HG03558 (cell line): Measurements from ENCODE around the gene WIZ.
A peak's percentile ranks its signal among the peaks of the same experiment; 100 is the strongest.

Experiments used
- ATAC-seq: cut with Tn5 transposase; IDR thresholded peaks from one replicate; pipeline ENCODE4 v1.9.1; 2021; ENCODE audit warnings: moderate number of reproducible peaks; ENCODE audit not compliant: unreplicated experiment; ENCODE audit errors: extremely low read depth

Gene WIZ

DNA sequence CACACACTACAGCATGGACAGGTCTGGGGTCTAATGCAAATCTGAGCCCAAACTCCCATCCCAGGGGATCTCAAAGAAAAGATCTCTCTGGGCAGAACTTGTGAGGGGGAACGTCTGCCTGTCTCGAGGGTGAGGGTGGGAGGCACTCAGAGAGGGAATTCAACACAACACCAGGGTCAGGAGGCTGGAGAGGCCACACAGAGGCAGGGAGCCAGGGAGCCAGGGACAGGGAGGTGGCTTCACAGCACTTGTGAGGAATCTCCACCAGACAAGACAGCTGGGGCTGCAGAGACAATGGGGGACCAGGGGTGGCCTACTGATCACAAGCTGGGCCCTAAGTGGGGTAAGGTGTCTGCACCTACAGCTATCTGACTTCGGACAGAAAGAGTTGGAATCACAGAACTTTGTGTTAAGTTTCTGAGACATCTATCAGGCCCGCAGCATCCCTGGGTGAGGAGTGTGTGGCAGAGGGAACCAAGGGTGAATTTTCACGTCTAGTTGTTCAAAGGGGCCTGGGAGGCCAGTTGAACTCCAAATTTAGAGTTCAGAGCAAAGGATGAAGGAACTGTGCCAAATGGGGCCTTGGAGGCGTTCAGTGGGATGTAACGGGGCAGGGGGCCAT lies 18.2 kb downstream of the WIZ start:
- ATAC-seq, result no peak

DNA sequence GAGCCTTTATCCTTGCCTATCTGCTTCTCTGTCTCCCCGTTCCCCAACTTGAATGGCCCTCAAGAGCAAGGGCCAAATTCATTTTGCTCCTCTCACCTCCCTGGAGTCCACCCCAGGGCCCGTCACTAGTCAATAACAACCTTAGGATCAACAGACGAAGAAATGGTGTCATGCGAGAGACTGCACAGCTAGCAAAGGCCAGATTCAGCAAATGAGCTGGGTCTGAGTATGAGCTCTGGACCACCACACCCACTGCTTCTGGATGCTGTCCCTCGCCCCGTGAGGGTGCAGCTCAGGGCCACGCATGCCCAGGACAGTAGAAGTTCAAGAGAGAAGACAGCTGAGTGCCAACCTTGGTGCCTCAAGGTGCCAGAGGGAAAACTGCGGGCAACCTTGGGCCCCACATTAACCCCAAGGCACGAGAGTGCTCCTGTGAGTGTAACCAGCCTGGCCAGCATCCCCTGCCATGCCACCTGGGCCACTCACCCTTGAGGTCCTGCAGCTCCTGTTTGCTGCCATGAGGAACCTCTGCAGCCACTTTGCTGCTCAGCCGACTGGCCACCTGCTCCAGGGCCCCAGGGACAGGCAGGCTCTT lies 19.1 kb downstream of the WIZ start:
- no peak for ATAC-seq

DNA sequence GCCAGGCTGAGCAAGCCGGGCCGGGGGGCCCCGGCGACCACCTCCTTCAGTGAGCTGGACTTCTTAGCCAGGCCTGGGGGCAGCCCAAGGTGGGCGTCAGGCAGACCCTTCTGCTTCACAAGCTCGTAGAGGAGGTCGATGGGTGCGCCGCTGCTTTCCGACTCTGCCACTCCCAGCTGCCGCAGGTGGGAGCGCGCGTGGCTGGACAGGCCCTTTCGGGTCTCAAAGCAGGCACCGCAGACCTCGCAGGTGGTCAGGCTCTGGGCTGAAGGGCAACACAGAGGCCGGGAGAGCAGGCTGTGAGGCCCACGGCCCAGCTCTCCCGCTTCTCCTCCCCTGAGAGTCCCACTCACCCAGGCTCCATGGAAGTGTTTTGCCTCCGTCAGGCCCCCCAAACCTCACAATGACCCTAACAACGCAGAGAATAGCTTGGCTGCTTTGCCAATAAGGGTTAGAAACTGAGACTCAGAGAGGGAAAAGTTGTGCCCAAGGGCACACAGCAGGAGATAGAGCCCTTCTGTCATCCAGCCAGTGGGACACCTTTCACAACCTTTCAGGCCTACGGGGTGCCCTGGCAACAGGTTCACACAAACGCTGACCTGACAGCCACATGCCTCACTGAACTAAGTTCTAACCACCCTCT lies 19.8 kb downstream of the WIZ start:
- ATAC-seq, result no peak

DNA sequence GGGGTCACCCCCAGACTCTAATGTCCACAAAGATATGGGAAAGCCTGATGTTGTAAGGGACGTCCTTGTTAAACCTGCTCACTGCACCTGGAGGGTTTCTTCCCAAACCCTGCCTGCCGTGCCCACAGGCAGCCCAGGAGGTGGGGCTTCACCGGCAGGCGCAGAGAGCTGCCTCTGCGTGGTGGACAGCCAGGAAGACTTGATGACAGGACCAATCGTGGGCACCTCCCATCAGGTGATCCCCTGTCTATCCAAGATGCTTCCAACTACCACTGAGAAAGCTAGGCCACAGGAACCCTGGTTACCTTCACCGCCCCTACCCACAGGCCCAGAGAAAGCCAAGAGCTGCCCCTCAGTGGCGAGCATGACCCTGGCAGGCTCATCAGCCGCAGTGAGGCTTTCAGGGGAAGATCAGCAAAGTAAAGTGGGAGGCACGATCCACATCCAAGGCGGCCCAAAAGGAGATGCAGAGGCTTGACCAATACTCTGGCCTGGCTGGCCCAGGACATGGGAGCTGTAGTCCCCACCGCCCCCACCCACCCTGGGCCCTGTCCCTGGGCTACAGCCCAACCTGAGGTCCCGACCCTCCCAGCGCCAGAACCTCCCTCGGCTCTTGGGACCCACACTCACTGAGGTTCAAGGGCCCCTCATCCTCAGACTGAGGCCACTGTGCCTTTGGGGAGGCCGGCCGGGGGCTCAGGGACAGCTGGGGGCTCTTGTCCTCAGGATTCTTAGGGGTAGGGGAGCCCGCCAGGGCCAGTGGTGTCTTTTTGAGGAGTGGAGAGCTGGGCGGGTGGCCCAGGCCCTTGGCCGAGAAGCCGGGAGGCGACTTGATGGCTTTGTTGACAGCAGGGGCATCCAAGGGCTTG lies 20.6 kb downstream of the WIZ start:
- no peak for ATAC-seq

DNA sequence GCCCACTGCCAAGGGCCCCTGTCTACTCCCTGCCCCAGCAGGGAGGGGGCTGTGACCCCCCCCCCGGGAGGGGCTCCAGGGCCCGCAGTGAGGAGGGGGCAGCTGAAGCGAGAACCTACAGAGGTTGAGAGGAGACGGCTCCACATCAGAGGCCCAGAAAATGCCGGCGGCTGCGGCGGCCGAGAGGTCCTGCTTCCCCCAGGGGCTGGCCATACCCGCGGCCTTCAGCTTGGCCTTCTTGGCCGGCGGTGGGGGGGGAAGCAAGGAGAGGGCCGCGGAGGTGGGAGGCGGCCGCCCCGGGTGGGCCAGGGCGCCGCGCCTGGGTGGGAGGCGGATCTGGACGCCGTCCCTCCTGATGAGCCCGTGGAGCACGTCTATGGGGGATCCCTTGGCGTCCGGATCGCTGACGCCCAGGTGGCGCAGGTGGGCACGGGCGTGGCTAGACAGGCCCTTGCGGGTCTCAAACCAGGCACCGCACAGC lies 21.7 kb downstream of the WIZ start:
- no peak for ATAC-seq

DNA sequence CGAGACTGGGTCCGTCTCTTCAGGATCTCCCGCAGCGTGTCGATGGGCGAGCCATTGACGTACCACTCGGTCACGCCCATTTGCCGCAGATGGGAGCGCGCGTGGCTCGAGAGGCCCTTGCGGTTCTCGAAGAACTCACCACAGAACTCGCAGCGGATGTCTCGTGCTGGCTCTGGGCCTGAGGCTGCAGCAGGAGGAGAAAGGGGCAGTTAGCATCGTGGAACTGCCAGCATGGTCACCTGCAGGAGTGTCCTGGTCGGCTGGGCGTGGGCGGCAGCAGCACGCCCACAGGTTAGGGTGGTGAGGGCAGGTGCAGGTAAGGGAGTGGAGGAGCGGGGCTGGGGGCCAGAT lies 22.4 kb downstream of the WIZ start:
- ATAC-seq, result no peak

DNA sequence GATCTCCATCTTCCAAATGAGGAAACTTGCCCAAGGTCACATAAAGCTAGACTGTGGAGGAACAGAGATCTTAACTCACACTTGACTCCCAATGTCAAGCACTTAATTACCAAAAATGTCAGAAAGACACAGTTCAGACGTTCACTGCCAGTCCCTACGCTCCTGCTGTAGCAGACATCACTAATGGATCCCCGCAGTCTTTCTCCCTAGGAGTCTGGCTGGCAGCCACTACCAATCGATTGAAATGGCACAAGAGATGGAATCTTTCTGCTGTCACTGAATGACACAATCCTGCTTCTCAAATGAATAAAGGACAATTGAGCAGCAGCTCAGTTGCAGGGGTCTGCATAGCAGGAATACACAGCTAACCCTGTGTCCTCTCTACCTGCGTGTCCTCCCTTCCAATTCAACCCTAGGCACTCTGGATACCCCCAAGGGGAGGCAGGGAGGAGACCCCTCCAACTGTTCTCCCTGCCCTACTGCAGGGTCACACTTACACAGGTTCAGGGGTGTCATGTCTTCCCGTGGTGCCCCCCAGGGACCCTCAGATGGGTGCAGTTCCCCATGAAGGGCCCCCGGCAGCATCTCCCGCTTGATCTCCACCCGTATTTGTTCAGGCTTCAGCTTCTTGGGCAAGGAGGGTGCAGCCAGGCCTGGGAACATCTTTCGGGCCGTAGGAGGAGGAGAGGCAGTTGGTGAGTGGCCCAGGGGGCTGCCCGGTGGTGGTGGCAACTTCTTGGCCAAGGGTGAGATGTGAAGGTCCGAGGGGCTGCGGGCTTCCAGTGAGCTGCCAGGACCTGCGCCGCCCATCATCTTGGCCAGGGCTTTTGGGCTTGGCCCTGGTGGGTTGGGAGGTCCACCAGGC lies 23.0 kb downstream of the WIZ start:
- ATAC-seq, result no peak

DNA sequence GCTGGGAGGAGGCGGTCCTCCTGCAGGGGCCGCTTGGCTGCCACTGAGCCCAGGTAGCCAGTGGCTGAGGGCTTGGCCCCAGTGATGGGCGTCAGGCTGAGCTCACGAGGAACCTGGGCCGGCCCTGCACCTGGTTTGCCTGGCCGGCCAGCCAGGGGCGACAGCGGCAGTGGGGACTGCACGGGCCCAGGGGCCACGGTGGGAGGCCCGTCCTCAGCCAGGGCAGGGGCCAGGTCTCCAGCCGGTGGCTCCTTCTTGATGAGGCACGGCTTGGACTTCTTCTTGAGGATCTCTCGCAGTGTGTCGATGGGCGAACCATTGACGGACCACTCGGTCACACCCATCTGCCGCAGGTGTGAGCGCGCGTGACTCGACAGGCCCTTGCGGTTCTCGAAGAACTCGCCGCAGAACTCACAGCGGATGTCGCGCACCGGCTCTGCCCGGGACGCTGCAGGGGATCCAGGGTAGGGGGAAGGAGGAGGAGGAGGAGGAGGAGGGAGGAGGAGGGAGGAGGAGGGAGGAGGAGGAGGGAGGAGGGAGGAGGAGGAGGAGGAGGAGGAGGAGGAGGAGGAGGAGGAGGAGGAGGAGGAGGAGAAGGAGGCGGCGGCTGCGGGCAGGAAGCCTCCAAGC lies 24.3 kb downstream of the WIZ start:
- no peak for ATAC-seq

DNA sequence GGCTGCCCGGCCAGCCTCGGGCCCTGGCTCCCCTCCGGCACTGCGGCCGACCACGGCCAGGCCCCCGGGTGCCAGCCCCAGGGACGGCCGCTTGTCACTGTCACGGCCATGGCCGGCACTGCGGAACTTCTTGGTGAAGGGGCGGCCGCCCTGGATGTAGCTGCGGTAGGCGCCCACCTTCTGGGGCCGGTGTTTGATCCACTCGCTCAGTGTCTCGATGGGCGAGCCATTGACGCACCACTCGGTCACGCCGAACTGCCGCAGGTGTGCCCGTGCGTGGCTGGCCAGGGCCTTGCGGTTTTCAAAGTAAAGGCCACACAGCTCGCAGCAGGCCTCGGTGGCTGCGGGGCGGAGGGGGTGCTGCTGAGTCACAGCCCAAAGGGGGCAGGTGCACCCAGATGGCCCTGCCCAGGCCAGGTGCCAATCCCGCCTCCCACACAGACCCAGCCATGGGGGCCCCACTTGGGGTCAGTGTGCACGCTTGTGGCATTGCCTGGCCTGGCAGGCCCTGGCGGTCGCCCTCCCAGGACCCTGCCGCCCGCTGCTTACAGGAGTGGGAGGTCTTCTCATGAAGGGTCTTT lies 25.0 kb downstream of the WIZ start:
- ATAC-seq, result no peak

DNA sequence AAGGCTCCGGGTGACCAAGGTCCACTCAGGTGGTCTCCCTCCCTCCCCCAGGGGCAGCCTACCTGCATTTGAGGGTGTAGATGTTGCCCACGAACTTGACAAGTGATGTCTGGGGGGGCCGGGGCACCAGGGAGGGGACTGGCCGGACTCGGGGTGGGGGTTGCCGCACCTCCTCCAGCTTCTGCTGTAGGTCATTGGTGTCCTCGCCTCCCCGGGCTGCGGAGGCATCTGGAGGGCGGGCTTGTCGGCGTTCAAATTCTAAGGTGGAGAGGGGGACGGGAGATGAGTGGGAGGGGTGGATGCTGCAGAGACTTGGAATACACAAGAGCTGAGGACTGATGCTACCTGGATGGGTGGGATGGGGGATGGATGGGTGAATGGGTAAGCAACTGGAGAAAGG lies 25.6 kb downstream of the WIZ start:
- ATAC-seq, result no peak

DNA sequence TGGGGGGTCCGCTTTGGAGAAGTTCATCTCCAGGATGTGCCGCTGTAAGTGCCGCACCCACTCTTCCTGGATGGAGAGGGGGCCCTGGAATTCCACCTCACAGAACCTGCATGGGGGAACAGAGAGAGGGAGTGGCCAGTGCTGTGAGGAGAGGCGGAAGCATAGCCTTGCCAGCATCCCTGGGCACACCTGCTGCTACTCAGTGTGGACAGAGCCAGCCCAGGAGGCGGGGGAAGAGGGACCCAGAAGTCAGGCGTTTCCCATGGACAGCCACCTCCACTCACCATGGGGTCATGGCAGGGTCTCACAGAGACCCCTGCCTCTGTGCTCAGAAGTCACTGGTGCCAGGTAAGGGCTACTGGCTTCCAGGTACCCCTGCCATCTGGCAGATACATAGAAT lies 26.6 kb downstream of the WIZ start:
- no peak for ATAC-seq

DNA sequence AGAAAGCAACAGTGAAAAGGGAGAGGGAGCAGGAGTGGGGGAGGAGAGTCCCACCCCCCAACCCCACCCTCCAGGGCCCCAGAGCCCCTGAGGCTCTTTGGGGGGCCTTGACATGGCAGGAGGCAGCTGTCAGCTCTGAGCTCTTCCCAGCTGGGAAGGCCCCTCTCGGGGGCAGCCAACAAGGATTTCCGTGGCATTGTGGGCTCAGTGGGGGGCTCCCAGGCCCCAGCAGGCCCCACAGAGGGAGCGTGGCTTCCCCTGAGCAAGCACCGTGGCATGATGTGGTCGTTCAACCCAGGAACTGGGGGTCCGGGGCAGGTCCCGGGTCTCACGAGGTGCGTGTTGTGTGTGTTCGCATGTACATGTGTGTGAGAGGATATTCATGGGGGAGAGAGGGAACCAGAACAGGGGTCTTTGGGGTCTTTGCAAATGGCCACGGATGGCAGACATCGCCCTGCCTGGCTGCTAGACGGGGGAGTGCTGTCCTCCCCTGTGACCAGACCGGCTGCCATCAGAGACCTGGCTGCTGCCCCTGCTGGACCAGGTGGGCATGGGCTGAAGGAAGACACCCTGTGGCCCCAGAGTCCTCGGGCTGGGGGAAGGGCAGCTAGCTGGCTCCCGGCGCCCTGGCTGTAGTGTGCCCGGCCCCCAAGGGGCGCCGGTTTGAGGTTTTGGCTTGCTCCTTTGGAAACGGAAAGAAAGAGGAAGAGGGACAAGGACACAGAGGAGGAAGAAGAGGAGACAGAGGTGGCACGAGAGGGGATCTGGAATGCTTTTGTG lies 27.3 kb downstream of the WIZ start:
- ATAC-seq, result no peak

DNA sequence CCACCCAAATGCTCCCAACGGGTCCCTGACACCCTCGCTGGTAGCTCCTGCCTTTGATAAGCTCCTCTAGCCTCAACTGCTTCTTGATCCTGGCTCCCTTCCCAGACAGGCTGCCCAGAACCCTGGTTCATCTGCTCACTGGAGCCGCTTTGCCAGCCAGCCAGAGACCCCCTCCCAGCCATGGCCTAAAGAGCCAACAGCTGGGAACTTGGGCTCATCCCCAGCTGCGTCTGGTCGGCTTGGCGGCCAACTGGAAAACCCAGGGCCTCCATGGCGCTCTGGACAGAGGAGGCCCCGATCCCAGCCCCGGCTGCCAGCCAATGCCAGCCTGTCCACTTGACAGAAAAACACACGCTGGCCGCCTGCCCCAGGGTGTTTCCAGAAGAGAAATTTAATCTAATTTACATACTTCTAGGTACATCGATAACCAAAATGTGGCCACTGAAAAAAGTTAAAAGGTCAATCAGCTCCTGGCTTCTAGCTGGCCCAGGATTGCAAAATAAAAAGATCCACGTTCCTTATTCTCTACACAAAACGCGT lies 28.0 kb downstream of the WIZ start:
- no peak for ATAC-seq

DNA sequence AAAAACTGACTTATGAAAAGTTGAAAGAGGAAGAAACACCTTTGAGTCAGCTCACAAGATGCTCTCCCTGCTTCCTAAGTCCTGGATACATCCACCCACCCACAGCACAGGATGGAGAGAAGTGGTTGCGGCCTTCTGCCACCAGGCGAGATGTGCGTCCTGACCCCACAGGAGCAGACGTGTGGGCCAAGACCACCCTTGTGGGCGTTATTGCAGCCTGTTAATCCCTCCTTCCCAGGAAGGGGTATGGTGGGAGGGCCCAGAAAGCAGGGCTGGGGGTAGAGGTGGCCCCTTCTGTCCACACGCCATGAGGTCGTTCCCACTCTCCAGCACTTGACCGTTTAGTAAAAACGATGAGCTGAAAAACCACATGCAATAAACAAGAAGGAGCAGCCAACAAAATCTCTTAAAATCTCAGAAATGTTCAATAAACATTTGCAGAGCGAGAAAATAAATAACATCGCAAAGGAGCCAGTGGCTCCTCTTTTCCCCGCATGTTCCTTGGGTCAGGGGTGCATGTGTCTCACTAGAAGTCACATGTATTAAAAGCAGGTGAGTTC lies 28.5 kb downstream of the WIZ start:
- no peak for ATAC-seq

DNA sequence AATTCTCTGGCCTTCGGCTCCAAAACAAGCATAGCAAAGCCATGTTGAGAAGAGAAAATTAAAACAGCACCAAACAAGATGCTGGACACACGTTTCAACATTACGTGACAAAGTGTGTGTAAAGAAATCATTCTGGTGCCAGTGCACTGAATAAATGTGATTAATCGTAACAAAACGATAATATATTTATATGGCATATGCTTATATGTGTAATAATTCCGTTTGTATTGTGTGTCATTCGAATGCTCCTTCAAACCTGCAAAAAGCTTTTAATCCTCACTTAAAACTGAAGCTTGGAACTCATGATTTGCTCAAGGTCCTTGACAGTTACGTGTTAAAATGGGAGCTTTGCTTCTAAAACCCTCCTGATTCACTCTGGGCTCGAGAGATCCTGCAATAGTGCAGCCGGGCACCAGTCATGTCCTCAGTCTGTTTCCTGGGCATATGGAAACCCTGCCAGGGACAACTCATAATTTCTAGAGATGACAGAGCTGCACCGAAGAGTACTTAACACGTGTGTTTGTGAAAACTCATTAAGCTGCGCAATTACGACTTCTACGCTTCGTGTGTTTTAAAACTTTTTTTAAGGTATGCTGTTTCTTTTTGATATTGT lies 30.2 kb downstream of the WIZ start:
- ATAC-seq, result no peak

DNA sequence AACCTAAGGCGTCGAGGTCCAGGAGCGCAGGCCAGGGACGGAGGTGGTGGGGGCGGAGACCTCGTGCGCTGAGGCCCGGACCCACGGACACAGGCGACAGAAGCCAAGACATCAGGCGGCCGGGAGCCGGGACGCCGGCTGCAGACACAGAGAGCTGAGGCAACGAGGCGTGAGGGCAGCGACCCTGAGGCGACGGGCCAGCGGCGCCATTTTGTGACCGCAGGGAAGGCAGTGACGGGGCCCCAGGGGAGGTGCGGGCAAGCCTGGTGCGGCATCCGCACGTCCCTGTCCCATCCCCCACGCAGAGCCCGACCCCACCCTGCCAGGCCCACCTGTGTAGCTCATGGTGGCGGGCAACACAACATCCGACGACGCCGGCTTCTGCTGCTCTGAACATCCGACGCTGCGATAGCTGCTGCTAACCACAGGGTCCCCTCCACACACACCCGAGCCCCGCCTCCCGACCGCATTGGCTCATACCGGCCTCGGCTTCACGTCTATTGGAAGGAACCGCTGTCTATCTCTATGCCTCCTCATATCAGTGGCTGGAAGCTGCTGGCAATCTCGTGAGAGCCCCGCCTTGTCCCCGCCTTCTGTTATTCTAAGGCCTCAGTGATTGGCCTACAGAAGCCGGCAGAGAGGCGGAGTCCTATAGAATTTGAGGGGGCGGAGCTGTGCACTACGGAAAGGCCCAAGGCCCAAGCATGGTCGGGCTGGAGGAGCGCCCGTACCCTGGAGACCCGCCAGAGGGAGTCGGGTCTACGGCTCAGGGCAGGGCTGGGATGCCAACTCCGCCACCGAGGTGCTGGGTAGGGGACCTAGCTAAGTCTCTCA lies 31.0 kb downstream of the WIZ start, which contains the start of gene AKAP8L:
Gene AKAP8L, minus strand, starts transcription at position 410 of the 834 bp plus-strand sequence. Its CDS starts 65 bp downstream, at position 345.
- peak; percentile 81 for ATAC-seq

DNA sequence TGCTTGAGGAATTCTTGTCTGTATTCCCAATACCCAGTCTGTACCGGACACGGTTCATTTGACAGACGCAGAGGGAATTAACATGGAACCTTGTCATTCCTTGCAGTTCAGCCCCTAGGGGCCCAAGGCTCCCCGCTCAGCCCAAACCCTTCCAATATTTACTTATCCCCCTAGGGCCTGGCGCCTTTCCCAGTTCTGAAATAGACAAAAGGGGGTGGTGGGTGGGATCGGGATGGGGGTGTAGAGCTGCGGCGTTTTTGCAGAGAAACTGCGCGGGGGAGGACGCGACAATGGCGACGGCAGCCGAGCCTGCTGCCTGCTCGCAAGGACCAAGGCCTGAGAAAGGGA lies 31.6 kb downstream of the WIZ start:
- no peak for ATAC-seq
